ENCODE data around the gene MYO5A.
"Not testable (repeated sequence)": the region's sequence is repeated elsewhere in the genome, so short reads cannot be mapped to it uniquely, and the experiment has no call there.

The MYO5A gene

DNA sequence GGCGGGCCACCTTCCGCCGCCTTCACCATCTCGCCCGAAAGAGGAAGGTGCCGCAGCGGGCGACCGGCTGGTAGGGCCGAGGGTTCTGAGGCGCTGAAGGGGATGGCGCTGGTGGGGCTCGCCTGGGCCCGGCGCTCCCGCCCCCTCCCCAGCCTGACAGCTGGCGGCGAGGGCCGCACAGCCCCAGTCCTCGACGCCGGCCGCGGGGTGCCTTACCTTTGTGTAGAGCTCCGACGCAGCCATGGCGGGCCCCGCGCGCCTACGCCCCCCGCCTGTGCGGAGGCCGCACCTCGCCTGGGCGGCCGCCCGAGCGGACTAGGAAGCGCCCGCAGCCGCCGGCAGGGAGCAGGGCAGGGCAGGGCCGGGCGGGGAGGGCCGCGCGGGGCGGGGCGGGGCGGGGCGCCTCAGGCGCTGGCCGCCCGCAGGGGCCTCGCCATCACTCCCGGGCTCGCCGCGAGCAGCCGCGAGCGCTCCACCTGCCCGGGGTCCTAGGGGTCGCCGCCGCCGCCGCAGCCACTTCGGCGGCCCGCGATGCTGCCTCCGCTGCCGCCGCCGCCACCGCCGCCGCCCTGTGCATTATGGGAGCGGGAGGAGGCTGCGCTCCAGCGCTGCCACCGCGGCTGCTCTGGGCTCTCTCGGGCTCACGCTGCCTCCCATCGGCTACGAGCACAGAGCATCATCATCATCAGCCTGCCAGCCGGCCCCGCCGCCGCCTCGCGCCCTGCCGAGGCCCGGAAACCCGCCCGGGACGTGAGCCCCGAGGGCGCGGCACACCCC lies at the start of gene MYO5A:
MYO5A (minus strand) TSS at position 317 of the 777 bp plus-strand sequence; CDS start at position 243, 74 bp downstream.
- peak; percentile 77 for DNase-seq

DNA sequence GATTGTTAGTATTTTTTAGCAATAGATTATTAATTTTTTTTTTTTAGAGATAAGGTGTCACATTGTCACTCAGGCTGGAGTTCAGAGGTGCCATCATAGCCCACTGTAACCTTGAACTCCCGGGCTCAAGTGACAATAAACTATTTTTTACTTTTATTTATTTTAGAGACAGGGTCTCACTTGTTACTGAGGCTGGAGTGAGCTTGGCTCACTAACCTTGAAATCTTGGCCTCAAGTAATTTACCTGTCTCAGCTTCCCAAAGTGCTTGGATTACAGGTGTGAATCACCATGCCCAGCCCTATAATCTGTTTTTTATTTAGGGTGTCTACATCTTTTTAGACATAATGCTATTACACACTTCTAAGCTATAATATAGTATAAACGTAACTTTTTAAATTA lies 48.0 kb upstream of the MYO5A start:
- DNase-seq, result no peak

DNA sequence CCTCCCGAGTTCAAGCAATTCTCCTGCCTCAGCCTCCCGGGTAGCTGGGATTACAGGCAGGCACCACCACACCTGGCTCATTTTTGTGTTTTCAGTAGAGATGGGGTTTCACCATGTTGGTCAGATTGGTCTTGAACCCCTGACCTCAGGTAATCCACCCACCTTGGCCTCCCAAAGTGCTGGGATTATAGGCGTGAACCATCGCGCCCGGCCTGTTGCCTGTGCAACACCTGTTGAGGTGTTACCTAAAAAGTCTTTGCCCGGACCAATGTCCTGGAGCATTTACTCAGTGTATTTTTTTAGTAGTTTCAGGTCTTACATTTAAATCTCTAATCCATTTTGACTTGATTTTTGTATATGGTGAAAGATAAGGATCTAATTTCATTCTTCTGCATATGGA lies 46.9 kb upstream of the MYO5A start:
- DNase-seq, result not testable (repeated sequence)

DNA sequence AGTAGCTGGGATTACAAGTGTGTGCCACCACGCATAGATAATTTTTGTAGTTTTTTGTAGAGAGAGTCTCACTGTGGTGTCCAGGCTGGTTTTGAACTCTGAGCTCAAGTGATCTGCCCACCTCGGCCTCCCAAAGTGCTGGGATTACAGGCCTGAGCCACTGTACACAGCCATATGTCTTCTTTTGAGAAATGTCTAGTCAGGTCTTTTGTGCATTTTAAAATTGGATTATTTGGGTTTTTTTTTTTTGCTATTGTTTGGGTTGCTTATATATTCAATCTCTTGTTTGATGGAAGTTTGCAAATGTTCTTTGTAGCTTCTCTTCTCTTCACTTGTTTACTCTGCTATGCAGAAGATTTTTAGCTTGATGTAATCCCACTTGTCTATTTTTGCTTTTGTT lies 46.4 kb upstream of the MYO5A start:
- no peak for DNase-seq

DNA sequence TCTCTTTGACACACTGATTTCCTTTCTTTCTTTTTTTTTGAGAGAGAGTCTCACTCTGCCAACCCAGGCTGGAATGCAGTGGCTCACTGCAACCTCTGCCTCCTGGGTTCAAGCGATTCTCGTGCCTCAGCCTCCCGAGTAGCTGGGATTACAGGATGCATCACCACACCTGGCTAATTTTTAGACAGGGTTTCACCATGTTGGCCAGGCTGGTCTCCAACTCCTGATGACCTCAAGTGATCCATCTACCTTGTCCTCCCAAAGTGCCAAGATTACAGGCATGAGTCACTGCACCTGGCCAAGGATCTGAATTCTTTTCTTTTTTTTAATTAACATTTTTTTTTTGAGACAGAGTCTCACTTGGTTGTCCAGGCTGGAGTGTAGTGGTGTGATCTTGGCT lies 45.9 kb upstream of the MYO5A start:
- DNase-seq, result not testable (repeated sequence)

DNA sequence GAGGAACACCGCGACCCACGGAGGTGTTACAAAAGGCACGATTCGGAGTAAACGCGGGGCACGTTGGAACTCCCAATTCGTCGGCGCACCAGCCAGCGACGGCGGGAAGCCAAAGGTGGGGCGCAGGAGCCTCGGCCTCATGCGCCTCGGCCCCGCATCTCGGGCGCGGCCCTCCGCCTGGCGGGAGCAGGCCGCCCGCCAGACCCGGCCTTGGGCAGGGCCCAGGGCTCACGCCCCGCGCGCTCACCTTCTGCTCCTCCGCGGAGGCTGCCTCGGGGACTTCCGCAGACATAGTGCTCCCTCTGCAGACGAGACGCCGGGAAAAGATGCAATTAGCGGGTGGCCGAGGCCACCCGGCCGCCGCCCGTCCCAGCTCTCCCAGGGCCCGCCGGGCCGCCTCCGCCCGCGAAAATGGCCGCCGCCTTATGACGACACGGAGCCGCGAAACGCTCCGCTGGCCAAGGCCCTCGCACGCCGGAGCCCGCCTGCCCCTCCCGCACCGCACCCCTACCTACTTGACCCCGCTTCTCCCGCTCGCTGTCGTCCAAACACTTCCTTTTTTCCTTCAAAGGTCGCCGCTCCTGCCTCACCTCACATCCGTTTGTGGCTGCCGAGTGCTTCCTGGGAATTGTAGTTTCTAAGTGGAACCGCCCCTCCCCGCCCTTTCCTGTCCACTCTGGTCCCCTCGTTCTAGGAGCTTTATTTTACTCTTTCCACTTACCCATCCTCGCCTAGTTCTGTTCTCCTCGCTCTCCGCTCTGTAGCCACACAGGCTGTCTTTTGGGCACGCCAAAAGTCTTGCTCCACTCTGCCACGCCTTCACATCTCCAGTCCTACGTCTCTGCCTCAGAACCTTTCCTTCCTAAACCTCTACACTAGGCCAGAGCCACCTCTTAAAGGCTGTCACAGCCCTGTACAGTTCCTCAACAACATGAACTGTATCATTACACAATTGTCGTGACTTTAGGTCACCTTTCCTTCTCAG lies 40.2 kb upstream of the MYO5A start, which contains the start of gene ARPP19:
ARPP19 (minus strand) TSS at position 430 of the 985 bp plus-strand sequence; CDS start at position 292, 138 bp downstream.
- DNase-seq, result peak; percentile 70

DNA sequence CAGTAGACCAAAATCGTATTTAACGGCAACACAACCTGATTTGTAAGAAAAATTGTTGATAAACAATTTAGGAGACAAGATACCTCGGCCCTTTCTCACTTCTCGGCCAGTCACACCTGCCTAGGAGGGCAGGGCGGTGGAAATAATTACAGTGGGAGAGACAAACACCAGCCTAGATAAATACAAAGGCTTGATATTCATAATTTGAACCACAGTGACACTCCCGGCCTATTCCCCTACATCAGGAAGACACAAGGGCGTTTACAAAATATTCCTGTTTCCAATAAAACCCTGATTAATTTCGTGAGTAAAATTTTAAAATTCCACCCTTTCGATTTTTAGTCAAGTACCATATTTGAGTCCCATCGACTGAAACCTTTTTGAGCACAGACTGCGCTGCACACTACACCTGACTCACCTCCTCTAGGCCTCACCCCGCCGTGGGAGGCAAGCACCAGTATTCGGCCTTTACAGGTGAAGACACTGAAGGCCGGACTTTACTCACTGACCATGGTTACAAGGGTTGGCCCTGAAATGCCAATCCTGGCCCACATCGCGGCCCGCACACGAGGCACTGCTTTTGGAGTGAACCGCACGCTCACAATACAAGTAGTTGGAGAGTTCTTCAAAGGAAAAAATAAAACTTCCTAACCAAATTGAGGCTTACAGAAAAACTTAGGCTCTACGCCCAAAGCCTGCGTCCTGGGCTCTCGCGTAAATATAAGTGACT lies 39.4 kb upstream of the MYO5A start:
- DNase-seq, result peak; percentile 35

DNA sequence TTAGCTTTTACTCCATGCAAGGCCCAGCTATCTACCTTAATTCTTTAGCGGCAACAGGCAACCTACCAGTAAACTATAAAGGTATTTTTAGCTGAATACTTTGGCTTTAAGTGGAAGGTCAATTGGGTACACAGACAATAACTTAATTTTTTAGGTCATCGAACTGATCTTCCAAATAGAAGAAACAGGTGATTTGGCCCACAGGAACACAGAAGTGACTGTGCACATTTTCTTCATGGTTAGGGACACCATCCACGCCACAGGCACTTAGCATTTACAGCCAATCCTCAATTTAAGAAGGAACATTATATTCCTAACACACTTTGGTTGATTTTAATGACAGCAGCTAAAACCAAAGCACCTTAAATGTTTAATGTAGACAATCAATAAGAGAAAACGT lies 38.2 kb upstream of the MYO5A start:
- no peak for DNase-seq

DNA sequence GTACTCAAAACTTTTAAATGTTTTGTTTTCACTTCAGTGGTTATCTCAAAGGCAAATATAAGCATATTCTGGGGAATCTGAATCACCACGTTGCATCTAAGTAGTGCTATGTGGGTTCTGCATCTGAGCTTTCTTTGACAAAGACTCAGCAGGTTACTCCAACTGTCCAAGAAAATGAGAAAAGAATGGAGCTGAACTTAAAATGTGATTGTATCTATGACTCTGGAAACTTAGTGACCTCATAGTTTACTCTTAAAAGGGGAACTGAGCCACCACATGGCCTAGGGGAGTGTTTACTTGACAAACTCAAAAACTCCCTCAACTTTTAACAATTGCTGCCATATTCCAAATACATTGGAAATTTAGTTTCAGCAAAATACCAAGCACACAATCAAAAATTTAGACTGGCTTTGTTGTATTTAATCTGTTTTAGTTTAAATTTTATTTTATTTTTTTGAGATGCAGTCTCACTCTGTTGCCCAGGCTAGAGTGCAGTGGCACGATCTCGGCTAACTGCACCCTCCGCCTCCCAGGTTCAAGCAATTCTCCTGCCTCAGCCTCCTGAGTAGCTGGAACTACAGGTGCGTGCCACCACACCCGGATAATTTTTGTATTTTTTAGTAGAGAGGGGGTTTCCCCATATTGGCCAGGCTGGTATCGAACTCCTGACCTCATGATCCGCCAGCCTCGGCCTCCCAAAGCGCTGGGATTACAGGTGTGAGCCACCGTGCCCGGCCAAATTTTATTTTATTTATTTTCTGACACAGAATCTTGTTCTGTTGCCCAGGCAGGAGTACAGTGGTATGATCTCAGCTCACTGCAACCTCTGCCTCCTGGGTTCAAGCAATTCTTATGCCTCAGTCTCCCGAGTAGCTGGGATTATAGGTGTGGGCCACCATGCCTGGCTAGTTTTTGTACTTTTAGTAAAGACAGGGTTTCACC lies 37.0 kb upstream of the MYO5A start:
- DNase-seq, result not testable (repeated sequence)

DNA sequence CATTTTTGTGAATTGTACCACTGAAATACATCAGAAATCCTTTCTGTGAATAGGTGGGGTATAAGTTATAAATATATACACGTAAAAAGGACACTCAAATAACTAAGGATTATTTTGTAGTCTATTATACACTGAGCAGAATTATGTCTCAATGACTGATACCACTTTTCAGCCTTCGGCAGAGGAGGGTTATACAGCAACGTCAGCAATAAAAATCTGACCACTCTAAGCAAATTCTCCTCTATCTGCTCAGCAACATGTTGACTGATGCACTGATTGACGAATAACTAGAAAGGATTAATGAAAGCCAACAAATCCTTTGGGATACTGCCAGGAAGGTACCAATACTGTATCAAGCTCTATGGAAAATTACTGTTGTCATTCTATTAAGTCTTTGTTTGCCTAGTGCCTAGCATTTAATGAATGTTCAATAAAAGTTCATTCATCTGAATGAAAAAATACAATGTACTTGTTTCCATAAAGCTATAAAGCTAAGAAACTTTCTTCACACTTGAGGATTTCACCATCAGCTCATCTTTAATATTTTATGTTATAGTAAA lies 34.9 kb upstream of the MYO5A start:
- DNase-seq, result no peak

DNA sequence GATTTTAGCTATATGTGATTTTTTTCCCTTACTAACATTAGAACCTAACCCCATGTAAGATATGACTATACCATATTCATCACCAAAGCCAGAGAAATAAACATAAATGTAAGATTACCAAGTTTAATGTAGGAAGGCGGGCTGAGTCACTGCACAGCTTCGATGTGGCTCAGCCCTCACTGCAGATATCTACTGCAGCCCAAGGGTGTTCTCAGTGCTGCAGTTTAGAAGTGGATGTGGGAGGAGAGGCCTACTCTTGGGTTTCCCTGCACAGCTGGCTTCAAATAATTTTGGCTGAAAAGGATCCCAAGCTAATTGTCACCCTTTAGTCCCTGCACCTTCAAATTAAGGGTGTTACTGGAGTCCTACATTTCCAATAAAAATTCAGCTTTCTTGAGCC lies 30.9 kb upstream of the MYO5A start:
- peak; percentile 42 for DNase-seq

DNA sequence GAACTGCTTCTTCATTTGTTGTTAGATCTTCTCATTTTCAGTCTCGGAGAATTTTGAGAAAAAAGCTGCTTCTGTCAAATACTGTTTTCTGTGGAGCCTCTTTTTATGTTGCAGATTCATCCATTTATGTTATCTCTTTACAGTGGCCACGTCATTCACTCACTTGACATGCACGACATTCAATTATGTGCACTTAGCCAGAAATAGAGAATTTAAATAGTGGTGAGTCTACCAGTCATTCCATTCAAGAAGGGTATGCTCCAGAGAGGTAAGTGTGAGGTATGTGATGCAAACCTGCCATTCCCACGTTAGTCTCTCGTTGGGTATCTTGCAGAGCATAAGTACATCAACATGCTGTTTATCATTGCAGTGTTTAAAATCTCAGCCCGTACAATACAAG lies 30.3 kb upstream of the MYO5A start:
- DNase-seq, result no peak

DNA sequence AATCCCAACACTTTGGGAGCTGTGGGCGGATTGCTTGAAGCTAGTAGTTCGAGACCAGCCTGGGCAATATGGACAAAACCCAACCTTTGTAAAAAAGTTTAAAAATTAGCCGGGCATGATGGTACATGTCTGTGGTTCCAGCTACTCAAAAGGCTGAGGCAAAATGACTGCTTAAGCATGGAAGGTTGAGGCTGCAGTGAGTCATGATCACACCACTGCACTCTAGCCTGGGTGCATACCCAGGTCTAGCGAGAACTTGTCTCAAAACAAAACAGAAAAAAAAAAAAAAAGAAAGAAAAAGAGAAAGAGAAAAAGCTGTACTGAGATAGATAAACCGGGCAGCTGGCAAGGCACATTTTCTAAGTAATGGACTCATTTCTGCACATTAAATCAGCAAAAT lies 29.5 kb upstream of the MYO5A start:
- DNase-seq, result peak; percentile 40

DNA sequence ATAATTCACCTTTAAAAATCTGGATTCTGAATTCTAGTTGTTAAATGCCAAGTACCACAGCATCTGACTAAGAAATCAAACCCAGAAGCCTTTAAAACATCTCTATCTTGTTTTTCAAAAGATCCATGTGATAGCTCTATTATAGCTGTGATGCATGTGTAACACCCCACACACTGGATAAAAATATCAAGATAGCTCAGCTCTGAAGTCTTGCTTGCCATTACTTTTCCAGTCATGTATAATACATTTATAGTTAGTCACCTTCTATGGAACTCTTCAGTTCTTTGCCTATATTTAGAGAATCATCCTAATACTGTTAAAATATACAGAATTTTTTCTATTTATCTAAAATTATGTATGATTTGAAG lies 28.6 kb upstream of the MYO5A start:
- no peak for DNase-seq

DNA sequence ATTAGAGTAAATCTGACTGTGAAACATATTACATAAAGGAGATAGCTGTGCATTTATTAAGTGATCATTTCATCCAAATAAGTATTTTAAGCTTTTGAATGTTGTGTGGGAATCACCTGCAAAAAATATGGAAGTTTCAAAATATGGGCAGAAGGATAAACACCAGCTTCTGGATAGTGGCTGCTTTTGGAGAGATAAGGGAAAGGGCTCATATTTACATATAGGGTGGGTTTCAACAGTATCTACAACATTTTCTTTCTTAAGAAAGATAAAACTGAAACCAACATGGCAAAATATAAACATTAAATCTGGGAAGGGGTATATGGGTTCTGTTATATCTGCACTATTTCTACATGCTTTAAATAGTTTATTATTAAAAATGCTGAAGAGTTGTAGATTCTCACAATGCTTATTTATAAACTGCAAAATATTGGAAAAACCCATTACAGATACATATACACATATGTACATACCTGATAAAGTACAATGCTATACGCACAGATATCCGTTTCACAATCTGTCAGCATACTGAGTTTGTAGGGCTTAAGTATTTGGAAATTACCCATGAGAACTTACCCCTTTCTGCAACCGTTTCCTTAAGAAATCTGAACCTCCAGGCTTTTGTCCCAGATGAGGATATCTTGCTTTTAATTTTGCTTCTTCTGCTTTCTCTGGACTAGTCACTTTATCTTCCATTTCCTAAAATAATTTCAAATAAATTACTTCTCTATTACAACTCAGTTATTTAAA lies 28.0 kb upstream of the MYO5A start:
- no peak for DNase-seq

DNA sequence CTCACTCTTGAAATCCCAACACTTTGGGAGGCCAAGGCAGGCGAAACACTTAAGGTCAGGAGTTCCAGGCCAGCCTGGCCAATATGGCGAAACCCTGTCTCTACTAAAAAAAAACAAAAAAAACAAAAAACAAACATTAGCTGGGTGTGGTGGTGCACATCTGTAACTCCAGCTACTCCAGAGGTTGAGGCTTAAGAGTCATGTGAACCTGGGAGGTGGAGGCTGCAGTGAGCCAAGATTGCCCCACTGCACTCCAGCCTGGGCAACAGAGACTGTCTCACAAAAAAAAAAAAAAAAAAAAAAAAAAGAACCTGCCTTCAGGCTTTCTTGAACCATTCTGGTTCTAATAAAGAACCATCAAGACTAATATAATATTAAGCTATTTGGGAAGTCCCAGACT lies 23.6 kb upstream of the MYO5A start:
- no peak for DNase-seq

DNA sequence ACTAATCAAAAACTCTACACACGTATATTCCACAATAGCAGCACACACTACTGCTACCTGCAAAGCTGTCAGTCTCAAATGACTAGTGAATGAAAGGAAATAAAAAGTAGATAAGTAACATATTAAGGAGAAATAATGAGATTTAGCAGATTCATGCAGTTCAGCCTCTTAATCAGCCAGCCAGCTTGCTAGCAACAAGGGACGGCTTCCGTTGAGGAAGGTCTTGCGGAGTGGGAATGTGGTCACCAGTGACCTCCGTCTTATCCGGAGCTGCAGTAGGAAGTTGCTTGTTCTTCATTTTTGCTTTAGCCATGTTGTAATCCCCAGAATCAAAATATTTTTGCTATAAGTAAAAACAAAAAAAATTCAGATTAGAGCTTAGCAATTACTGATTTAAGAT lies 23.1 kb upstream of the MYO5A start:
- no peak for DNase-seq

DNA sequence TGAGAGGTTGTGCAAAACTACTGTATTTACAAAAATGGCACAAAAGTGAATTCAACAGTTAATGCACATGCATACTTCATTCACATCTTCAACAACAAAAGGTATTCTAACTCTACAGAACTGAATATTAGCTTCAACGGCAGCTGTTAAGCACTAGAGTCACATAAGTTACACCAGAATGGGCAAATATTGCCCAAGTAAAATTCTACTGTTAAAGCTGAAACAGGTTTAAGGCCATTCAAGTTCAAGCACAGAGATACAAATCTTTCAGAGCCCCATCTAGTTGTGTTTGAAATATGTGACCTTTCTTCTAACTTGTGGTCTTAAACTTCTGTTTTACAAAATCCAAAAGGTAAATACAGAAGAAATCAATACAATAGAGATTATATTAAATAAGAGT lies 22.5 kb upstream of the MYO5A start:
- not testable (repeated sequence) for DNase-seq

DNA sequence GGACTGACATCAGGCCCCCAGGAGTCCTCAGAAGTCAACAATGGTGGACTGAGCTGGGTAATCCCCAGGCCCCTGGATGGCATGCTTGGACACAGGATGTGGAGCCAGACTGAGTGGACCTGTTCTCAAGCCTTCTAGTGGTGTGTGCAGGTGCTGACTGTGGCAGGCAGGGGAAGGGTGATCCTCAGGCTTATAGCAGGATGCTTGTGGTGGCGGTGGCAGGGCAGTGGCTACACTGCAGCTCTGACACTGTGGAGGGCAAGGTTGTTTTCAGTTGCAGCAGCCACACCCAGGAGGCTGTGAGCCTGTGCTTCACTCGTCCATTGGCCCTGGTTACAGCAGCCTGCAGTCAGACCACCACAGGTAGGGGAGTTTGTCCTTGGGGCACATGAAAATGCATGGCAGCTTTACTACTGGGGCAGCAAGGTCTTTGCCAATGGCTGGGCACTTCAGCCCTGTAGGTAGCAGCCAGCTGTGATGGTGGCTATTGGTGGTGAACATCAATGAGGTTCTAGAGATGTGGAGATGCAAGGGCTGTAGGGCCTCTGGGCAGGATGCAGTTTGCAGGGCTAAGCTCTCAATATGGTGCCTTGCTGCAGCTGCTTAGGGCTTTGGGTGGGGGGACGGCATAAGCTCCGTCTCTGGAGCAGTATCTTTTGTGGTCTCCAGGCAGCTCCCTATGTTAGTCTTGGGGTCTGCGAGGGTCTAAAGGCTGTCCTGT lies 17.5 kb upstream of the MYO5A start:
- DNase-seq, result no peak

DNA sequence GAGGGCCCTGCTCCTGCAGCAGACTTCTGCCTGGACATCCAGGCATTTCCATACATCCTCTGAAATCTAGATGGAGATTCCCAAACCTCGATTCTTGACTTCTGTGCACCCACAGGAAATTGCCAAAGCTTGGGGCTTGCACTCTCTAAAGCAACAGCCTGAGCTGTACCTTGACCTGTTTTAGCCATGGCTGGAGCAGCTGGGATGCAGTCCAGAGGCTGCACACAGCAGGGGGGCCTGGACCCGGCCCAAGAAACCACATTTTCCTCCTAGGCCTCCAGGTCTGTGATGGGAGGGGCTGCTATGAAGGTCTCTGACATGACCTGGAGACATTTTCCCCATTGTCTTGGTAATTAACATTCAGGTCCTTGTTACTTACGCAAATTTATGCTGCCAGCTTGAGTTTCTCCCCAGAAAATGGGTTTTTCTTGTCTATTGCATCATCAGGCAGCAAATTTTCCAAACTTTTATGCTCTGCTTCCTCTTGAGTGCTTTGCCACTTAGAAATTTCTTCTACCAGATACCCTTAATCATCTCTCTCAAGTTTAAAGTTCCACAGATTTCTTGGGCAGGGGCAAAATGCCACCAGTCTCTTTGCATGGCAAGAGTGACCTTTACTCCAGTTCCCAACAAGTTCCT lies 11.8 kb upstream of the MYO5A start:
- no peak for DNase-seq

Data from stimulated activated CD4-positive, alpha-beta T cell treated with anti-CD3 and anti-CD28 coated beads, Interleukin-12 subunit alpha, Interleukin-12 subunit beta, amount 100 ng/mL, for 4 hours (primary cell).